NCI-H69 (cell line): ENCODE data around the gene ZNF804A.

Source experiments
- DNase-seq: peaks from one replicate; lab custom pipeline; 2025; lab: John Stamatoyannopoulos, UW

The ZNF804A gene

DNA sequence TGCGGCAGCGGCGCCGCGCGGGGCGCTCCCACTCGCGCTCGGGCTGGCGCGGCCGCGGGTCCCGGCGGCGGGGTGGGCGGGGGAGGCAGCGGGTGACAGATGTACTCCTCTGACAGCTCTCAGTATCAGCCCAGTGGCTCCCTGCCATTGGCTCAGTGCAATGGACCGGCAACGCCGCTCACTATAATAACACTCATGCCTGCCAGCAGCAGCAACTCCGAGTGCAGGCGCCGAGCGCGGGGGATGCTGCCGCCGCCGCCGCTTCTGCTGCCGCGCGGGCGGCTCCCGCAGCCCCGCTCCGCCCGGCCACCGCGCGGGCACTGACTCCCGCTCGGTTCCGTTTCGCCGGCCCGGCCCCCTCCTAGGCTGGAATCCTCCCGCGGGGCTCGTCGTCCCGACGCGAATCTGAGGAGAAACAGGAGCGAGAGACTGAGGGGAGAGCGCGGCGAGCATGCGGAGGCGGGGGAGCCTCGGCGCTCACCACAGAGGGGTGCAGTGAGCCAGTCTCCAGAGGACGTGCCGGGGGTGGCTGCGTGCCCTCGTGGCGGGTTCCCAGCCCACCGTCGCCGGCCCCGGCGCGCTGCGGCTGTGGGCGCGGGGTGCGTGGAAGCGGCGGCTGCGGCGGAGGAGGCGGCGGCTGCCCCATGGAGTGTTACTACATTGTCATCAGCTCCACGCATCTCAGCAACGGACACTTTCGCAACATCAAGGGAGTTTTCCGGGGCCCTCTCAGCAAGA is at the start of gene ZNF804A:
TSS of gene ZNF804A (plus strand) at position 214 of the 738 bp plus-strand sequence. CDS start at position 645, 431 bp downstream.
- peak; percentile 68 for DNase-seq

DNA sequence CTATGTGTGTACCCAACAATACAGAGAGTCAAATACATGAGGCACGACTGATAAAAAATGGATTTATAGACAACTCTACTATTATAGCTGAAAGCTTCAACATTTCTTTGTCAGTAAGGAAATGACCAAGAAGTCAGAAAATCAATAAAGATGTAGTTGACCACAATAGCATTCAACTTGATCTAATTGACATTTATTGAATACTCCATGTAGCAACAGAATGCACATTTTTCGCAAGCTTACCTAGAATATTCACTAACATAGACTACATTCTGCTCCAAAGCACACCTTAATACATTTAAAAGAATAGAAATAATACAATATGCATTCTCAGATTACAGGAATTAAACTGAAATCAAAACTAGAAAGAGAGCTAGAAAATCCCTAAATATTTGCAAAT is 49.2 kb upstream of the ZNF804A start:
- DNase-seq: no peak

DNA sequence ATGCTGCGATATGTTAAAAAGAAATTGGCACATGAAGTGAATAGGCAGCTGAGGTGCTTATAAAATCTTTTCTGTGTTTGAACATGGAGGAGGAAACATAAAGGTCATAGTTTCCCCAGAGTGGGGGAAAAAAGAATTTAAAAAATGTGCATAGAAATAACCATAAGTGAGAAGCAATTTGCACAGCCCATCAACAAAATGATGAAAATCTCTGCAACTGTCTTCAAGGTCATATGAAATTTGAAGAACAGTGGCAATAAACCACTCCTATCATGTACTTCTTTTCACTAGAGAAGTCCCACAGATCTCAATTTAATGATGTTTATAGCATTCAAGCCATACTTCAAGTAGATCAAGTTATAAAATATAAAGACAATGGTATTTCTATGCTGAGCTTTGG is 46.7 kb upstream of the ZNF804A start:
- DNase-seq: no peak

DNA sequence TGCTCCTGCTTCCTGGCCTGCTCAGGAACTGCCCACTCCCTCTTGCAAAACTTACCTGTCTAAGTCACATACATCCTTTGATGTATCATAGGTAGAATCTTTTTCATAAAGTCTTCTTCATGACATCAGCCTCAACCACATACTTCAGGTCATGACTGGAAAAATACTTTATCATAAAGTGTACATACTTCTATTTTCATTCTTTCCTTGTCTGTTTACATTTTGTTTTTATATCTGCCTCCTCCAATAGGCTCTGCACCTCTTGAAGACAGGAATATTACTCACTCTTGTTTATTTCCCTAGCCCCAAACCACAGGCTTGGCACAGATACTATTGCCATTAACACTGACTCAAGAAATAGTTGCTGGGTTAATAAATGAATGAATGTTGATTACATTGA is 43.6 kb upstream of the ZNF804A start:
- no peak for DNase-seq

DNA sequence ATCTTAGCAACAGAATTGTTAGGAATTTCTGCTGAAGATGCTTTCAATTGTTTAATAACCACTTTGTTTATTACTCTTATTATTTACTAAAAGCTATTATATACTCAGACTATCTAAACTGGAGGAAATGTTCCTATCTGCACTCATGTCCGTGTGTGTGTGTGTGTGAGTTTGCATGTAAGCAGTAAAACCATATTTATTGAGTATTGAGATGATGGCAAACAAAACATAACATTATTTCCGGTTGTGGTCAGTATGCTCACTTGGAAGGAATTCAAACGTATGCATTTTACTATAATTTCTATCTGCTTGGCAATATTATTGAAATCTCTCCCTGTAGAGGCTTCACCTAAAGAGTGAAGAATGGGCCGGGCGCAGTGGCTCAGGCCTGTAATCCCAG is 43.0 kb upstream of the ZNF804A start:
- no peak for DNase-seq

DNA sequence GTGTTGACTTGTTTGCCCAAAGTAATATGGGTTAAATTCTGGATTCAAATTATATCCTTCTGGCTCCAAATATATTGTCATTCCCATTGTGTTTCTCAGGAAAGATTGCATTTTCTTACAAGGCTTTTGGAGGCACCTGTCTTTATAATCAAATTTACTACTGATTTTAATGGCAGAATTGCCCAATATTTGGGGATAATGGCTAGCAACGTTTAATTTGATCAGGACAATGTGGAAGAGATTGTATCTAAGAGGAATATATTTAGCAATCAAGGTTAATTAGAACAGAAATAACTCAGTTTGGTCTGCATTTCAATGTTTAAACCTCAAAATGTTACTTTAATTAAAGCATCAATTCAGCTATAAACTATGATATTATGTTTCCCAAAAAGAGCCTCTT is 41.7 kb upstream of the ZNF804A start:
- no peak for DNase-seq

DNA sequence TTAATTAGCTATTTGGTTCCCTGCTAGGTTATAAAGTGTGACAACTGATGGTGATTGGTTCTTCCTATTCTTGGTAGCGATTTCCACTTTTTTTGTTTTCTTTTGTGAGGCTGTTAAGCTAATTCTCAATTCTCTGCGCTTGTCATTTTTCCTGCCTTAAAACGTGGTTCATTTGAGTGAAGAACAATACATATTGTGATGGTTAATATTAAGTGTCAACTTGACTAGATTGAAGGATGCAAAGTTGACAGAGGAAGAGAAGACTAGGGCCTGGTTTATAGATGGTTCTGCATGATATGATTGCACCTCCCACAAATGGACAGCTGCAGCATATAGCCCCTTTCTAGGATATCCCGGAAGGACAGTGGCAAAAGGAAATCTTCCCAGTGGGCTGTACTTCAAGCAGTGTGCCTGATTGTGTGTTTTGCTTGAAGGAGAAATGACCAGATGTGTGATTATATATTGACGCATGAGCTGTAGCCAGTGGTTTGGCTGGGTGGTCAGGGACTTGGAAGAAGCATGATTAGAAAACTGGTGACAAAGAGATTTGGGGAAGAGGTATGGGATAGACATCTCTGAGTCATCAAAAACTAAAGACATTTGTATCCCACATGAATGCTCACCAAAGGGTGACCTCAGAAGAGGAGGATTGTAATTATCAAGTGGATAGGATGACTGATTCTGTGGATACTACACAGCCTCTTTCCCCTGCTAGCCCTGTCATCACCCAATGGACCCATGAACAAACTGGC is 39.4 kb upstream of the ZNF804A start:
- no peak for DNase-seq

DNA sequence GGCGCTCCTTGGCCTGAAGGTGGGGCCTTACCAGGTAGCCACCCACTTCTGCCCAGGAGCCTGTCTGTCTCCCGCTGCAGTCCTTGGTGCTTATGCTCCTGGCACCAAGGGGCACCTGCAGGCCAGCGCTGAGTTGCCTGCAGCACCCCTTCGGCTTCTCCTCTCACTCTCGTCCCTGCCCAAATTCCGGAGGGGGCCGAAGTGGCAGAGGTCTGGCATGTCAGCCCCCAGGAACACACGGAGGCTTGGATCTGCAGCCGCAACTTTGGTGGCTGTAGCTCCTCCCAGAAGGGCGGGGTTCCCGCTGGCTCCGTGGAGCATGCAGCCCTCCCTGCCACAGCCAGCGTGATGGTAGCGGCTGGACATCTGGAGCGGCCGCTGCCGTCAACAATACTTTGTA is 37.7 kb upstream of the ZNF804A start:
- DNase-seq: no peak

DNA sequence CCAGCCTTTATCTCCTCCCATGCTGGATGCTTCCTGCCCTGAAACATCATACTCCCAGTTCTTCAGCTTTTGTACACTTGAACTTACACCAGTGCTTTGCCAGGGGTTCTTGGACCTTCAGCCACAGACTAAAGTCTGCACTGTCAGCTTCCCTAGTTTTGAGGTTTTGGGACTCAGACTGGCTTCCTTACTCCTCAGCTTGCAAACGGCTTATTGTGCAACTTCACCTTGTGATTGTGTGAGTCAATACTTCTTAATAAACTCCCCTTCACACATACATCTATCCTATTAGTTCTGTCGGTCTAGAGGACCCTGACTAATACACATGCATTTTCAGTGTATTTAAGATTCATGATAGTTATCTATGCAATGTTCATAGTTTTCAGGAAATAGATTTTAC is 35.8 kb upstream of the ZNF804A start:
- DNase-seq: no peak

DNA sequence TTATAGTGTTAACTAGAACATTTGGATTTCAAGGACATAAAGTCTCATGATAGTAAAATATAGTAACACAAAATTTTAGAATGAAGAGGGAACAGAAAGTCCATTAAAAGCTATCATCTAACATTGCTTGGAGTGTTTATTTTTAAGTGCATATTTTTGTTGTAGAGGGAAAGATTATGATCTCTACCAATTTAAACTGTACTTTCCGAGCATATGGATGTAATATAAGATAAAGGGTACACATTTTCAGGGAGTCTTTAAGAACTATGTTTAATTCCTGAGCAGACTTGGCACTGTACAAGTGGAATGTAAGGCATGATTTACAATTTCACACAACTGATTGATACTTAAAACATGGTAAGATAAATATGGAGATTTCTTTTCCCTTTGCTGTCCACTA is 34.2 kb upstream of the ZNF804A start:
- no peak for DNase-seq

DNA sequence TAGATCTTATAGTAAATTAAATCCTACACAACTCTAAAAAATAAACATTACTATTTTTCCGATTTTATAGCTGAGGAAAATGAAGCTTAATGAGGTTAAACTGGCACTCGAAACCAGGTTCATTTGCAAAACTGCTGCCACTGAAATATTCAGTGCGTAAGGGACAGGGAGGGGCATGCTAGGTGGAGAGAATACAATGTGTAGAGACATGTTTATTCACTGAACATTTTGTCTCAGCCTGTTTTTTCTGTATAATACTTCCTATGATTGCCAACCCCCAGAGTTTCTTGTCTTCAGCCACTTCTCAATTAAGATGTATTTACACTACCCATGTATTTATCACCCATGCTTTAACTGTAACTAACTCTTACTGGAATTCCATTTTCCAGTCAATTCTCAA is 31.6 kb upstream of the ZNF804A start:
- no peak for DNase-seq

DNA sequence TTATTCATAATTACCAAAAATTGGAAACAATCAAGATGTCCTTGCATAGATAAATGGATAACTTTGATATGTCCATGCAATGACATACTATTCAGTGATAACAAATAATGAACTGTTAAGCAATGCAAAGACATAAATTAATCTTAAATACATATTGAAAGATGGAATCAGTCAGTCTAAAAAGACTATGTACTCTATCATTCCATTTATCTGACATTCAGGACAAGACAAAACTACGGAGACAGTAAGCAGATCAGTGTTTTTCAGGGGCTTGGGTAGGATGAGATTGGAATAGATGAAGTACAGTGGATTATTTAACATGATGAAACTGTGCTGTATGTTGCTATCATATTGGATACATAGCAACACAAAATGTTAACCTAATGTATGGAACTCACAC is 21.3 kb upstream of the ZNF804A start:
- no peak for DNase-seq

DNA sequence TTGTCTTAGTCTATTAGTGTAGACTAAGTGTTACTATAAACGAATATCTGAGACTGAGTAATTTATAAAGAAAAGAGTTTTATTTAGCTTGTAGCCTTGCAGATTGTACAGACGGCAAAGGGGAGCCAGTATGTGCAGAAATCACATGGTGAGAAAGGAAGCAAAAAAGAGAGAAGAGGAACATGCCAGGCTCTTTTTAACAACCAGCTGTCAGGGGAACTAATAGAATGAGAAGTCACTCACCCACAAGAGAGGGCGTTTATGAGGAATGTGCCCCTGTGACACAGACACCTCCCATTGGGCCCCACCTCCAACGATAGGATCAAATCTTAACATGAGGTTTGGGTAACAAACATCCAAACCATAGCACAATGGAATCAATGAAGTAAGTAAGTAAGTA is 20.6 kb upstream of the ZNF804A start:
- no peak for DNase-seq

DNA sequence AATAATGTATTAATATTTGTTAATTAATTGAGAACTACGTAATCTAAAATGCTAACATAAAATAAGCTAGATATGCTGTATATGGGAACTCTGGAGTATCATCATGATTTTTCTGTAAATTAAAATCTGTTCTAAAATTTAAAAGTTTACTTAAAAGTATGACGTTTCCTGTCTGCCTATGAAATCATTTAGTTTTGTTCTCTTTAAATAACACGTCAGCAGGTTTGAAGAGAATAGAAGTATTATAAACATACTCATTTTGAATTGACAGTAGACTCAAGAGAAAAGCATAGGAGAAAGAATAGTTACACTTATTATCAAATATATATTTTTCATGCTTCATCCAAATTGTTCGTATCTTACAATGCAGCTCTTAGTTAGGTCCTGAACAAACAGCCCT is 19.1 kb upstream of the ZNF804A start:
- no peak for DNase-seq

DNA sequence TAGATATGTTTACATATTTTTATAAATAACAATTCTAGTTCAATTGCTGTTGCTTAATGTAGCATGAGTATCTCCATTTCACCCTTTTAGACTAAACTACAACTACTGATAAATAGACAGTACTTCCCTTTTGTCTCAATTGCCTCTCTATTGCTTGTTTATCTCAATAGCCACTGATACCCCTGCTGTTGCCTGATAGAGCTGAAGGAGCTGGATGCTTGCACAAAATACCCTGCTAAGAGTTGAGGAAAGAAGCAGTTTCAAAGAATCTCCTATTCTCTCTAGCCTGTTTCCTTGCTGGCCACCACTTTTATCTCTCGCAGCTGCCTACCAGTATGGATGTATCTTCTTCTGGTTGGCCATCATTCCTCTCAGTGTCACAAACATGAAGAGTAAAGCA is 16.9 kb upstream of the ZNF804A start:
- no peak for DNase-seq

DNA sequence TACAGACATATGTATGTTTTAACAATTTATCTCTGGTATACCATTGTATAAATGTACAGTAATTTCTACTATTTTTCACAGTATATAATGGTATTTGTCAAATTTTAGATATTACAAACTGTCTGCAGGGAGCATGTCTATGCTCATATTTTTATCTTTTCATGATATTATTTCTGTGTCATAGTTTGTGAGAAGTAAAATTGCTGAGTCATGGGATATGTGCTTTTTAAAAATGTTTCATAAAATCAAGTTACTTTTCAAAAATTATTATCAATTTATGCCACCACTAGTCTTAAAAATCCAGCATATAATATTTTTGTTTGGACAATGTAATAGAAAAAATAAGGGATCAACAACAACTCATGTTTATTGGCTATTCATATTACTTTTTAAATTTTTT is 9.1 kb upstream of the ZNF804A start:
- DNase-seq: no peak

DNA sequence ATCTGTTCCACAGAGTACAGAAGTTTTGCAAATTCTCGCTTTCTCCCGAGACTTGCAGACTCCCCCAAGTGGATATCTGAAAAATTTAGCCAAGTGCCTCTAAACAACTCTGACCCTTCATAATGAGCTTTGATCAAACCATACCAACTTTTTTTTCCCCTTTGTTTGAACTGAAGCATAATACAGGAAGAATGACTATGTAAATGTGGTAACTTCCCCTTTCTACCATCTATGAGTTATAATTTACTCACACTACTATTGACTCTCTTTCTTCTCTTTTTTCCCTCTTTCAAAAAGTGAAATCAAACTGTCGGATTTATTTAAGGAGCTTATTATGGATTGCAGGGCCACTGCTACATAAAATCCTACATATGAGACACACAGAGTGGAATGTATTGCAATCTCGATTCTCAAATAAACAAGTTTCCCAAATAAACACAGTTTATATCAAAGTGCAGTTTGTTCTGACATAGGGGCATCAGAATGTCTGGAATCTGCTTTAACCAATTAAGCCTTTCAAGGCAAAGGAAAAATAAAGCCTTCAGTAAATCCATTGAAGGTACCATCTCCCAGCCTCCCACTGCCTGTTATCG is 1.4 kb upstream of the ZNF804A start:
- peak; percentile 2 for DNase-seq

DNA sequence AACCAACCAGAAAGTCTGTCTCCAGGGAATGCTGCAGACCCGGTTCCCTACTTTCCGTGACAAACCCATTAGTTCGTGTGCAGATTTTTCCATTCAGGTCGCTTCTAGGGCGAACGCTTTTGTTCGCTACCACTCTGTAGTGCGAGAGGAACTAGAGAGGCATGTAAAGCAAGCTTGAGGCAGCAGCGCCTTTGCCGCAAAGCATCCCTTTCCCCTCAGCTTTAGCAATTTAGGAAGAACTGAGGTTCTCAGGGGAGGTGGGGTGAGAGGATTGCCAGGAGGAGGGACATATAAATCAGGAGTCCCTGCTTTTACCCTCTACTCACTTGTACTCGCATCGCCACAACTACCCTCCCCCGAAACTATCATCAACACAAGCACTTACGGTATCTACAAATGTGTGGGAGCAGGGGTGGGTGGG is 748 bp upstream of the ZNF804A start:
- DNase-seq: peak; percentile 50

DNA sequence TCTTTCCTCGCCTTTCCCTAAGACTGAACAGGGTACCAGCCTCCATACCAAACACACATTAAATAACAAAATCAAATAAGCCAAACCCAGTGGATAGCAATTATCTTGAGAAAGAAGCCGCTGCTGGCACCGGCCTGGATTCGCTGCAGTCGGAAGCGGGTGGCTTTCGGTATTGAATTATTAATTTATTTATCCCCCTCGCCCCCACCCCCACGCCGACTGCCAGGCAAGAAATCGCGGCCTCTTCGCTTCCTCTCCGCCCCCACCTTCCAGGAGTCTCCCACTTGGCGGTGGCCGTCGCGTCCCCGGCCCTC is 370 bp upstream of the ZNF804A start:
- no peak for DNase-seq

DNA sequence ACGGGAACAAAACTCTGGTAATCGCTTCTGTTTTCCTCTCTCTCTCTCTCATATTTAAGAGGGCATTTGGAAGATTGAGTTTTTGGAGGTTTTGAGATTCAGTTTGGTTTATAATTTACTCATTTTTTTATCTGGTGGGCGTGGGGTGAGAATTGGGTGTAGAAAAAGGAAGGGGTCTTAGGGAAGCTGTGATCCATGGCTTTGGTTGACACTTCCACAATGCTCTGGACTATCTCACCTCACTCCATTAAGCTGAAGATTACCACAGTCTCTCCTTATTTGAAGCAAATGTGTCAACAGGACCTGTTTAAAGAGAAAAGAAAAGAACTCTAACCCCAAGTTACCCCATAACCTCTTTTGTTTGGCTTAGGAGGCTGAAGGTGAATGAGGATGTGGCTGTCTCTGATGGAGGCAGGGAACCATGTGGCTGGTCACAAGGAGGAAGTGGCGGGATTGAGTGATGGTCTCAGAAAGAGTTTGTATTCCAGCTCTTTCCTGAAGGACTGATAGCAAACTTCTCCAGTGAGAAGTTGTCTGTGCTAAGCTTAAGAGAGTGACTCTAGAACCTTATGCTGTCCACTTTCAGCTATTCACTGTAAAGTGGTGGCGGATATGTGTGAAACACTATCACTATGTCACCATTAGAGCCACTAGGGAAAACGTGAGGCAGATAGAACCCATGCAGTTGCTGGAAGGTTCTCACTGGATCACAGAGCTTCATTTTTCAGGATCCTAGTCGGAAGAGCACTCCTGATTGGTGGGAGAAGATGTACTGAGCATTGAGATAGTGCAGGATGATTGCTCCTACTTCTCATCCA is 934 bp downstream of the ZNF804A start:
- peak; percentile 5 for DNase-seq

DNA sequence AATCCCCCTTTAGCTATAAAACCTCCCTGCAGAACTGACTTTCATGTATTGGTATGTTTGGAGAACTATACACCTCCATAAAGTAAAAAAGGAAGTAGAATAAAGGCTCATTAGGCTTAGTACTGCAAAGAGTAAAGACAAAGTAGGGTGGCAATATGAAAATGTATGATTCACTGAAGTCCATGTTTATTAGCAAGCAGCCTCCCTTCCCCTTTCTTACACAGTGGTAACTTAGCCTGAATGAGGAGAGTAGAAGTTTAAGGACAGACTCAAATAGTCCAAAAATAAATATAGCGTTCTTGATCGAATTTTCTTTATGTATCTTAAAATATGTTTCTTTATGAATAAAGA is 1.5 kb downstream of the ZNF804A start:
- no peak for DNase-seq

DNA sequence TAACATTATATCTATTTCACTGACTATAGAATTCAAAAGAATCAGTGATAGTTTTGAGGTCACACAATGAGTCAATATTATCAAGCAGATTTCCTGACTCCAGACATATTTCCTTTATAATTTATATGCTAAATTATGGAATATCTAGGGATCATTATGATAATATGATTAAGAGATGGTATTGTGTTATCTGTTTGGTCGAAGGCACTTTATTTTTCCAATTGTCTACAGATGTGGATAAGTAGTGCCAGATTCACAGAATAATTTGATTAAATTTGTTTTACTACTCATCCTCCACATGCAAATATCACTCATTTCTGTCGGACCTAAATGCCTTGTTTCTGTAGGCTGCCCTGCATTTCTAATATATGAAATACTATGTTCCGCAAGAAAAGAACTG is 4.4 kb downstream of the ZNF804A start:
- no peak for DNase-seq

DNA sequence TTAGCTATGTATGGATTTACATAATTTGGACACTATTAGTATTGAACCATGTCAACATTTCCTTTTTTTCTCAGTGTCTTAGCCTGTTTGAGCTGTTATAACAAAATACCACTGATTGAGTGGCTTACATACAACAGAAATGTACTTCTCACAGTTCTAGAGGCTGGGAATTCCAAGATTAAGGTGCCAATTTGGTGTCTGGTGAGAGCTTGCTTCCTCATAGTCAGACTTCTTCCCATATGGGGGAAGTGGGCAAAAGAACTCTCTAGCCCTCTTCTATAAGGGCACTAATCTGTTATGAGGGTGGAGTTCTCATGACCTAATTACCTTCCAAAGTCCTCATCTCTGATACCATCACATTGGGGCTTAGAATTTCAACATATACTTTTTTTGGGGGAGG is 12.6 kb downstream of the ZNF804A start:
- DNase-seq: no peak
